GM12873 (cell line): ENCODE data around the gene BICRA.

ENCODE experiments used
- TF ChIP-seq, protein P1 (sequence below): IDR thresholded peaks from 2 replicates; pipeline ENCODE4 v1.5.1; 2012; ENCODE audit warnings: low read depth, mild to moderate bottlenecking, moderate library complexity, low read length, control low read depth; ENCODE audit not compliant: insufficient read depth; ENCODE audit errors: missing control alignments

Gene BICRA

DNA sequence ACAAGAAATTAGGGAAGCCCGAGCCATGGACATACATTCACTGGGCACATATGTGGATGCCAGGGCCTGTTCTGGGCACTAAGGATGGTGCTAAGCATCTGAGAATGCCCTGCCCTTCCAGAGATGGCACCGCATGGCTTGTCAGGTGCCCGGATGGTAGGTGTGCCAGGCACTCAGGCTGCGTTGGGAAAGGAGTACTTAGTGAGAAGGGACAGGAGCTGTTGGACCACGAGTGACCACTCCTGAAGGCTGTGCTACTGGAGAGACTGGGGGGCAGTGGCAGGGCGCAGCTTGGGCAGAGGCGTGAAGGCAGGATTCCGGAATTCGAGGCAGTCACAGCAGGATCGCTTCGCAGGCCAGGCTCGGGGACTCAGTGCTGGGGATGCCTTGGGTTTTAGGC lies 66.3 kb downstream of the BICRA start:
- TF ChIP-seq, protein P1, sequence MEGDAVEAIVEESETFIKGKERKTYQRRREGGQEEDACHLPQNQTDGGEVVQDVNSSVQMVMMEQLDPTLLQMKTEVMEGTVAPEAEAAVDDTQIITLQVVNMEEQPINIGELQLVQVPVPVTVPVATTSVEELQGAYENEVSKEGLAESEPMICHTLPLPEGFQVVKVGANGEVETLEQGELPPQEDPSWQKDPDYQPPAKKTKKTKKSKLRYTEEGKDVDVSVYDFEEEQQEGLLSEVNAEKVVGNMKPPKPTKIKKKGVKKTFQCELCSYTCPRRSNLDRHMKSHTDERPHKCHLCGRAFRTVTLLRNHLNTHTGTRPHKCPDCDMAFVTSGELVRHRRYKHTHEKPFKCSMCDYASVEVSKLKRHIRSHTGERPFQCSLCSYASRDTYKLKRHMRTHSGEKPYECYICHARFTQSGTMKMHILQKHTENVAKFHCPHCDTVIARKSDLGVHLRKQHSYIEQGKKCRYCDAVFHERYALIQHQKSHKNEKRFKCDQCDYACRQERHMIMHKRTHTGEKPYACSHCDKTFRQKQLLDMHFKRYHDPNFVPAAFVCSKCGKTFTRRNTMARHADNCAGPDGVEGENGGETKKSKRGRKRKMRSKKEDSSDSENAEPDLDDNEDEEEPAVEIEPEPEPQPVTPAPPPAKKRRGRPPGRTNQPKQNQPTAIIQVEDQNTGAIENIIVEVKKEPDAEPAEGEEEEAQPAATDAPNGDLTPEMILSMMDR = no peak

GRCh38 chr19:47675859-47676258 lies 66.9 kb downstream of the BICRA start:
- TF ChIP-seq, protein P1 = no peak

GRCh38 chr19:47676811-47677210 lies 67.9 kb downstream of the BICRA start:
- TF ChIP-seq, protein P1 = no peak

DNA sequence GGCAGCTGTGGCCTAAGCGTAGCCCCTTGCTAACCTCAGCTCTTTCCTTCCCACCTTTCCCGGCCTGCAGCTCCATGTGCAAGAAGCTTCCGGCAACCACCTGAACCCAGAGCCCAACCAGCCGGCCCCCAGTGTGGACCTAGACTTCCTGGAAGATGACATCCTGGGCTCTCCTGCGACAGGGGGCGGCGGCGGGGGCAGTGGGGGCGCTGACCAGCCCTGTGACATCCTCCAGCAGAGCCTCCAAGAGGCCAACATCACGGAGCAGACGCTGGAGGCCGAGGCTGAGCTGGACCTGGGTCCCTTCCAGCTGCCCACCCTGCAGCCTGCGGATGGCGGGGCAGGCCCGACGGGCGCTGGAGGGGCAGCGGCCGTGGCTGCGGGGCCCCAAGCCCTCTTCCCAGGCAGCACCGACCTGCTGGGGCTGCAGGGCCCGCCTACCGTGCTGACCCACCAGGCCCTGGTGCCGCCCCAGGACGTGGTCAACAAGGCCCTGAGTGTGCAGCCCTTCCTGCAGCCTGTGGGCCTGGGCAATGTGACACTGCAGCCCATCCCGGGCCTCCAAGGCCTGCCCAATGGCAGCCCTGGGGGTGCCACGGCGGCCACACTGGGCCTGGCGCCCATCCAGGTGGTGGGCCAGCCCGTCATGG lies 70.4 kb downstream of the BICRA start:
- TF ChIP-seq, protein P1 = no peak

GRCh38 chr19:47679922-47680857 lies 71.3 kb downstream of the BICRA start:
- TF ChIP-seq, protein P1 = no peak

DNA sequence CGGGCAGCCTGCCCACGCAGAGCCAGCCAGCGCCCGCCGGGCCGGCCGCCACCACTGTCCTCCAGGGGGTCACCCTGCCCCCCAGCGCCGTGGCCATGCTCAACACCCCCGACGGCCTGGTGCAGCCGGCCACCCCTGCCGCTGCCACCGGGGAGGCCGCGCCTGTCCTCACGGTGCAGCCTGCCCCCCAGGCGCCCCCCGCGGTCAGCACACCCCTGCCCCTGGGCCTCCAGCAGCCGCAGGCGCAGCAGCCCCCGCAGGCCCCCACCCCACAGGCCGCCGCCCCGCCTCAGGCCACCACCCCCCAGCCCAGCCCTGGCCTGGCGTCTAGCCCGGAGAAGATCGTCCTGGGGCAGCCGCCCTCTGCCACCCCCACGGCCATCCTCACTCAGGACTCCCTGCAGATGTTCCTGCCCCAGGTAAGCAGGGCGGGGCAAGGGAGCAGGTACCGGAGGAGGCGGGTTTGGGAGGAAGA lies 72.0 kb downstream of the BICRA start:
- TF ChIP-seq, protein P1 = no peak

DNA sequence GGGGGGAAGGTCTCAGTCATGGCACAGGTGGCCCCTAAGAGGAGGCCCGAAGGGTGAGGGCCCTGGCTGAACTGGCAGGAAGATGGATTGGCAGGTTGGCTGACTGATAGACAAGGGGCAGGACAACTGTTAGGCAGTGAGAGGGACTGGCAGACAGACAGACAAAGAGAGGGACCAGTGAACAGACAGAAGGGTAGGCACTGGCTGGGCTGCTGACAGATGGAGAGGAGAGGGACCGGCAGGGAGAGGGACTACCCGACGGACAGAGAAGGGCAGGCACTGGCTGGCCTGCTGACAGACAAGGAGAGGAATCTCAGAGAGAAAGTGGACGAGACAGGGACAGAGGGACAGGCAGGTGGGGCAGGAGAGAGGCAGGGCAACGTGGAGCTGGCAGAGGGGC lies 72.5 kb downstream of the BICRA start:
- TF ChIP-seq, protein P1 = no peak
